Sigmoid colon (tissue), 3 donors: ENCODE measurements around the gene MYEOV.

Experiments used
- CTCF ChIP-seq, 4 experiments: fragments of 450-650 bp in 3 of 4; fragments of 200-600 bp in 1 of 4; IDR thresholded peaks; one replicate each; pipeline ENCODE4 v1.5.1; 2016 to 2019; ENCODE audit warnings: antibody characterized with exemption in 4 of 4, mild to moderate bottlenecking in 3 of 4, moderate library complexity in 2 of 4
- POLR2A ChIP-seq, 2 donors: fragments of 450-650 bp; IDR thresholded peaks; one replicate each; pipeline ENCODE4 v1.6.1; 2016; ENCODE audit warnings: antibody characterized with exemption in 2 of 2, mild to moderate bottlenecking in 2 of 2, moderate library complexity in 2 of 2

DNA sequence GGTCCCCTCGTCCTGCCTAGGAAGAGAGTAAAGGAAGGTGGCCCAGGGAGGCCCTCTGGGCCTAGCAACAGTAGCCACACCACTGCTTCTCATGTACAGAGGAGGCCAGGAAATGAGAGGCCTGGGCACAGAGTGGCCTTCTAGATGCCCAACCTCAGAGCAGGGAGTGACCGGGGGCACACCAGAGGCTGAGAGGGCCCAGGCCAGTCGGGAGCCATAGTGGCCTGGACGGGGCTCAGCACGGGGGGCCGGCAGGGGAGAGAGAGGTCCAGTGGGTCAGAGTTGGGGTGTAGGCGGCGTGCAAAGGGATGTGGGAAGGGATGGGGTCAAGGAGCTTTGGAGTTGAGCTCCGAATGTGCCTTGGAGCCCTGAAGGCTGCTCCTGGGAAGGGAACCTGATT is 25.0 kb upstream of the MYEOV start:
- TF ChIP-seq CTCF (IDR thresholded peaks at IDR 0.05) = no peak
- no peak for TF ChIP-seq POLR2A (IDR thresholded peaks at IDR 0.05)
